ENCODE results near the gene HSFX4.
"Not testable (repeated sequence)": the region's sequence is repeated elsewhere in the genome, so short reads cannot be mapped to it uniquely, and the experiment has no call there.

Gene HSFX4, protein sequence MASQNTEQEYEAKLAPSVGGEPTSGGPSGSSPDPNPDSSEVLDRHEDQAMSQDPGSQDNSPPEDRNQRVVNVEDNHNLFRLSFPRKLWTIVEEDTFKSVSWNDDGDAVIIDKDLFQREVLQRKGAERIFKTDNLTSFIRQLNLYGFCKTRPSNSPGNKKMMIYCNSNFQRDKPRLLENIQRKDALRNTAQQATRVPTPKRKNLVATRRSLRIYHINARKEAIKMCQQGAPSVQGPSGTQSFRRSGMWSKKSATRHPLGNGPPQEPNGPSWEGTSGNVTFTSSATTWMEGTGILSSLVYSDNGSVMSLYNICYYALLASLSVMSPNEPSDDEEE

DNA sequence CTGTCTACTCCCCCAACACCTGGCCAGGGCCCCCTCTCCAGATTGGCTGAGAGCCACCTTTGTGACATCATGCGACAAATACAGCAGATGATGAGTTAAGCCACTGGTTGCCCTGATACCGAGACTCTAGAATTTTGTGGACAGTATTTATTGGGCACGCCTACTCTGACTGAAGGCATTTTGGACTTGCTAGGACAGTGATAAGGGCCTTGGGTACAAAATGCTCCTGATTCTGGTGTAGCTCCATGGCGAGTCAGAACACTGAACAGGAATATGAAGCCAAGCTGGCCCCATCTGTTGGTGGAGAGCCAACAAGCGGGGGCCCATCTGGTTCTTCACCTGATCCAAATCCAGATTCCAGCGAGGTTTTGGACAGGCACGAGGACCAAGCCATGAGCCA lies at the start of gene HSFX4:
Gene HSFX4 (plus strand): TSS at position 174 of the 400 bp plus-strand sequence. CDS start 72 bp downstream, at position 246.
- not testable (repeated sequence) for DNase-seq (ENCODE audit: low read depth in 2 of 3, low spot score in 1 of 3)

DNA sequence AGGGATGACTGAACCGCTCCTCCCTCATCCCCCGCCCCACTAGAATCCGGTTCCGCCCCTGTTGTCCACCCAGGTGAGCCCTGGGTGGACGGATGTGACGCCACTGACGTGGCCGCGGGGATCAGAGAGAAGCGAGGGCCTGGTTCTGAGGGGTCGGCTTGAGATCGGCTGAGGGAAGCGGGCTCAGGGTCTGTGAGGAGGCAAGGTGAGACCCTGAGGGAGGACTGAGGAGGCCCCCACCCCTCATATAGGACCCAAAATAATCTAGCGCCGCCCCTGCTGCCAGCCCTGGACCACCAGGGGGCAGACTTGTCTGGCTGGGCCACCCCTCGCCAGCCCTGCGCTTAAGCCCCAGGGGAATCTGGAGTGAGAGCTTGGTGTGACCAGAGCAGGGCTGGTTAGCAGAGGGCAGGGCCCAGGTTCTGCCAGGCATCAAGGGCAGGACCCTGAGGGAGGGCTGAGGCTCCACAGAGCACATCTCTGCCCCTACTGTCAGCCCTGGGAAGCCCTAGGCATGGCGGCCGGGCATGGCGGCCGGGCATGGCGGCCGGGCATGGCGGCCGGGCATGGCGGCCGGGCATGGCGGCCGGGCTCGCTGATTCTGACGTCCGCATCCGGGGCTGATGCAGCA lies 48.2 kb upstream of the HSFX4 start, which contains the start of gene MAGEA8:
Gene MAGEA8 (plus strand): TSS at position 103 of the 631 bp plus-strand sequence. CDS start 3,090 bp downstream, outside the sequence.
- peak in 1 of 3 donors; percentile 27 for DNase-seq (ENCODE audit: low read depth in 2 of 3, low spot score in 1 of 3)

DNA sequence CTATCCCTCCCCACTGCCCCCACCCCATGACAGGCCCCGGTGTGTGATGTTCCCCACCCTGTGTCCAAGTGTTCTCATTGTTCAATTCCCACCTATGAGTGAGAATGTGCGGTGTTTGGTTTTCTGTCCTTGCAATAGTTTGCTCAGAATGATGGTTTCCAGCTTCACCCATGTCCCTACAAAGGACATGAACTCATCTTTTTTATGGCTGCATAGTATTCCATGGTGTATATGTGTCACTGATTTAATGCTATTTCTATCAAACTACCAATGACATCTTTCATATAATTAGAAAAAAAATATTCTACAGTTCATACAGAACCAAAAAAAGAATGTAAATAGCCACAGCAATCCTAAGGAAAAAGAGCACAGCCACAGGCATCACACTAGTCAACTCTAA lies 38.5 kb upstream of the HSFX4 start:
- DNase-seq (ENCODE audit: low read depth in 2 of 3, low spot score in 1 of 3): not testable (repeated sequence)

DNA sequence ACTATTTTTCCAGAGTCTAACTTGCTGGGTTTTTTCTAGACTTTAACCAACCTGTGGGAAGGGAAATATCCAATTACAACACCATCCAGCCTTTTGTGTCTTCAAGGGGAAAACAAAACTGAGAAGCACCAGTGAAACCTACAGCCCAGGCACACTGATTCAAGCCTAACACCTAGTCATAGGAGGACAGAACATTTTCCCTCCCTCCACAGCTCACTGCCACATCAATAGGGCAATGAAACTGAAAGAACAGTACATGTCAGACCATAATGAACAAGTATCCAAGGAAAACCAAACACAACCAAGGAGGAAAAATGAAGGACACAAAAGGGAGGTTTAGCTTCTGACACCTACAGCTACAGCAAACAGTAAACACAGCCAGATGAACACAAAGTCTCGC lies 30.8 kb upstream of the HSFX4 start:
- no peak for DNase-seq (ENCODE audit: low read depth in 2 of 3, low spot score in 1 of 3)

DNA sequence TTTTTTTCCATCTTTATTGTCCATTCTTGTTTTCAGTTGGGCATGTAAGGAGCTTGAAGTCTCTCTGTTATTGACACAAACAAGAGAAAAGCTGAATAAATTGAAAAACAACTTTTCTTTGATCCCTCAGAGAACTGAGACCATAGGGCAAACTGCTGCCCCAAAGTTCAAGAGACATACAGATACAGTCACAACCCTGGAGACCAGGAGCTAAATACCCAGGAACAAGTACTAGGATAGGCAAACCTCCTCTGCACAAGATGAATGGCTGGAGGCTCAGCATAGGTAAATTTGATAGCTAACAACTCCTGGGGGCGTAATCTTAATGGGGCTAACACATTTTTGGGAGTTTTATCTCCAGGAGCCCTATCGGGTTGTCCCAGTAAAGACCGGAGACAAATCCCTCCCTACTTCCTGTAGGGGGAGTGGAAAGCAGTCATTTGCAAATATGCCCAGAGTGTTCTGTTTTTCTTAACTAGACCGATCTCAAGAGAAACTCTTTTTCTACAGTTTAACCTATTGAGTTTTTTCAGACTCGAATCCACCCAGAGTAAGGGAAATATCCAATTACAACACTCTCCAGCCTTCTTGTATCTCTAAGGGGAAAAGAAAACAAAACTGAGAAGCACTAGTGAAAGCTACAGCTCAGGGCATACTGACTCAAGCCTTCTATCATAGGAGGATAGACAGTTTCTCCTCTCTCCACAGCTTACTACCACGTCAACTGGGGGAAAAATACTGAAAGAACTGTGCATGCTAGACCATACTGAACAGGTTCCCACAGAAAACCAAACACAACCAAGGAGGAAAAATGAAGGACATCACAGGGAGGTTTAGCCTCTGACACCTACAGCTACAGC lies 25.3 kb upstream of the HSFX4 start:
- DNase-seq (ENCODE audit: low read depth in 2 of 3, low spot score in 1 of 3): no peak

DNA sequence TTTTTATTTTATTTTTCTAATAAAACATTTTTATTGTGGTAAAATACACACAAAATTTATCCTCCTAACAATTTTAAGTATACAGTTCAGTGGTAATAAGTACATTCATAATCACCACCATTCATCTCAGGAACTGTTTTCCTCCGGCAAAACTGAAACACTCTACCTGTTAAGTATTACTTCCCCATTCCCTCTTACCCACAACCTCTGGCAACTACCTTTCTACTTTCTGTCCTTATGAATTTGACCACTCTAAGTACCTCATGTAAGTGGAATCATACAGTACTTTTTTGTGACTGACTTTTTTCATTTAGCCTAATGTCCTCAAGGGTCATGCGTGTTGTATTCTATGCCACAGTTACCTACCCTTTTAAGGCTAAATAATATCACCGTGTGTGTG lies 21.1 kb upstream of the HSFX4 start:
- DNase-seq (ENCODE audit: low read depth in 2 of 3, low spot score in 1 of 3): no peak

DNA sequence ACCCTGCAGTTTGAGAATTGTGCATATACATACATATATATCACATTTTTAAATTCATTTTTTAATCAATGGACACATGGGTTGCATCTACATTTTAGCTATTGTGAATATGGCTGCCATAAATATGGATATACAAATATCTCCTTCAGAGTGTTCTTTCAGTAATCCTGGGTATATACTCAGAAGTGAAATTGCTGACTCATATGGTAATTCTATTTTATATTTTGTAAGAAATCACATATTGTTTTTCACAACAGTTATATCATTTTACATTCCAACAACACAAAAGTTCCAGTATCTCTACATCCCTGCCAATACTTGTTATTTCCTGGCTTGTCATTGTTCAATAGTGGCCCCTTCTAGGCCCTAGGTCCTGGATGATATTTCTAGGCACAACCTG lies 20.6 kb upstream of the HSFX4 start:
- DNase-seq (ENCODE audit: low read depth in 2 of 3, low spot score in 1 of 3): no peak

DNA sequence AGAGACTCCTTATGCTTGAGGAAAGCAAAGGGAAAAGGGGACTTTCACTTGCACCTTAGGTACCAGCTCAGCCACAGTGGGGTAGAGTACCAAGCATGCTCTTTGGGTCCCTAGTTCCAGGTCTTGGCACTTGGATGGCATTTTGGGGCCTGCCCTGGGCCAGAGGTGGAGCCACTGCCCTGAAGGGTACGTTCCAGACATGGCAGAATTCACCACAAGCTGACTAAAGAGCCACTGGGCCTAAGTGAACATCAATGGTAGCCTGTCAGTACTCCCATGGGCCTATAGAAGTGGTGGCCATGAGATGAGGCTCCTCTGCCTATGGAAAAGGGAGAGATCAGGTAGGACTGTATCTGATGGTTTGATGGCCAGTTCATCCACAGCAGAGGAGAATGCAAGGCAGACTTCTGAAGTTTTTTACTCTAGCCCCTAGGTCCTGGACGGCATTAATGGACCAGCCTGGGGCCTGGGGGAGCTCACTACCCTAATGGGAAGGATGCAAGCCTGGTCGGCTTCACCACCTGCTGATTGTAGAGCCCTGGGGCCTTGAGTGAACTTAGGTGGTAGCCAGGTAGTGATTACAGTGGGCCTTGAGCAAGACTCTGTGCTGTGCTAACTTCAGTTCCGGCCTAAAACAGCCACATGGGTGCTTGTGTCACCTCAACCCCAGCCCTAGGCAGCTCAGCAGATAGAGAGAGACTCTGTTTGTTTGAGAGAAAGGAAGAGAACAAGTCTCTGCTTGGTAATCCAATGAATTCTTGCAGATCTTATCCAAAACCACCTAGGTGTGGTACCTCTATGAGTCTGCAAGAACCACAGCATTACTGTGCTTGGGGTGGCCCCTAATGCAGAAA lies 19.8 kb upstream of the HSFX4 start:
- DNase-seq (ENCODE audit: low read depth in 2 of 3, low spot score in 1 of 3): no peak

DNA sequence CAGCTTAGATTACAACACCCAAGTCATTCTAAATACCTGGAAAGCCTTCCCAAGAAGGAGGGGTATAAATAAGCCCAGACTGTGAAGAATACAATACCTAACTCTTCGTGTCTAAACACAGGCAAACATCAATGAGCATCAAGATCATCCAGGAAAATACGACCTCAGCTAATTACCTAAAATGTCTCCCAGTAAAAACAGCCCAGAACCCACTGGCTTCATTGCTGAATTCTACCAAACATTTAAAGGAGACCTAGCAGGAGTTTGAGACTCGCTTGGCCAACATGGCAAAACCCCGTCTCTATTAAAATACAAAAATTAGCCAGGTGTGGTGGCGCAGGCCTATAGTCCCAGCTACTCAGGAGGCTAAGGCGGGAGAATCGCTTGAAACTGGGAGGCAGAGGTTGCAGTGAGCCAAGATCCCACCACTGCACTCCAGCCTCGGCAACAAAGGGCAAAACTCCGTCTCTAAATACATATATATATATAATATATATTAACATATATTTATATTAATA lies 19.1 kb upstream of the HSFX4 start:
- no peak for DNase-seq (ENCODE audit: low read depth in 2 of 3, low spot score in 1 of 3)

DNA sequence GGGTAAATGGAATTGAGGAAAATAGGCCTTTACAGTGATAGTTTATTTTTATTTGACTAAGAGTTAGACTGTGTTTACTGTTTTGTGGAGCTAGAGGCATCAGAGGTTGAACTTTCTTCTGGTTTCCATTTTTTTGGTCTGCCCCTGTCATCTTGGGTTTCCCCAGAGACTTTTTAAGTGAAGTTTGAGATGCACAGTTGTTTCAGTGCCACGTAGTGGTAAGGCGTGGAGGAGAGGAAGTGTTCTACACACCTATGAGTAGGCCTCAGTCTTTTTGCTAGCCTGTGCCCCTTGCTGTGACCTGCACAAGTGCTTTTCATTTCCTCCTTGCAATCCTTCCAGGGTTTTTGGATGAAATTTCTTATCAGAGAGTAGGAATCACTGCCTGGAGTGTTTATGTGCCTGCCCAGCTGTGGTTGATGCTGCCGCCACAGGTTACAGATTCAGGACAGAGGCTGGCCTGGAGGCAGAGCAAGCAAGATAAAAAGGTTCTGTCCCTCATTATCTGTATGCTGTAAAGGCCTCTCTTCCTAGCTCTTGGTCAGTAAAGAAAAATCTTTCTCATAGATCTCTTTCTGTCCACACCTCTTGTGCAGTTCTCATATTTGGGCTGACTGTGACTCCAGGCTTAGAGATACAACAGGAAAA lies 12.5 kb upstream of the HSFX4 start:
- DNase-seq (ENCODE audit: low read depth in 2 of 3, low spot score in 1 of 3): no peak

DNA sequence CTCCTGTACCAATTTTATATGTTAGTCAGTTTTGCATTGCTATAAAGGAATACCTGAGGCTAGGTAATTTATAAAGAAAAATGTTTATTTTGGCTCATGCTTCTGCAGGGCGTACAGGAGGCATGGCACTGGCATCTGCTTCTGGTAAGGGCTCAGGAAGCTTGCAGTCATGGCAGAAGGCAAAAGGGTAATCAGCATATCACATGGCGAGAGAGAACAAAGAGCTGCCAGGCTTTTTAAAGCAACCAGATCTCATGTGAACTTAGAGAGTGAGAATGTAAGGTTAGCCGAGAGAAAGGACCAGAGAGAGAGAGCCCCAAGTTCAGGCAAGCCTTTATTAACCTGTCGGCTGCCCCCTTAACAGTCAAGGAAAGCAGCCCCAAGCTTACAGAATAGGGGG lies 5.5 kb upstream of the HSFX4 start:
- not testable (repeated sequence) for DNase-seq (ENCODE audit: low read depth in 2 of 3, low spot score in 1 of 3)

DNA sequence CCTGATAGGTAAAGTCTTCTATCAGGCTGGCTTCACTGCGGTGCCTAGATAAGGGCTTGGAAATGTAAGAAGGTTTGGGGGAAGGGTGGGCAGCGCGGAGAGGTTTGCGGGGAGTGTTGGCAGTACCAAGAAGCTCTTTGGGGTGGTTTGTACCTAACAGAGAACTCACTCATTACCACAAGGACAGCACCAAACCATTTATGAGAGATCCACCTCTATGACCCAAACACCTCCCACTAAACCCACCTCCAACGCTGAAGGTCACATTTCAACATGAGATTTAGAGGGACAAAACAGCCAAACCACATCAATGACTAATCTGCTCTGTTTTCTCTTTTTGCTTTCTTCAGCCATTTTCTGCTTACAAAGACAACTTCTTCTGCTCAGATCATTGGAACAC lies 4.9 kb upstream of the HSFX4 start:
- DNase-seq (ENCODE audit: low read depth in 2 of 3, low spot score in 1 of 3): not testable (repeated sequence)

DNA sequence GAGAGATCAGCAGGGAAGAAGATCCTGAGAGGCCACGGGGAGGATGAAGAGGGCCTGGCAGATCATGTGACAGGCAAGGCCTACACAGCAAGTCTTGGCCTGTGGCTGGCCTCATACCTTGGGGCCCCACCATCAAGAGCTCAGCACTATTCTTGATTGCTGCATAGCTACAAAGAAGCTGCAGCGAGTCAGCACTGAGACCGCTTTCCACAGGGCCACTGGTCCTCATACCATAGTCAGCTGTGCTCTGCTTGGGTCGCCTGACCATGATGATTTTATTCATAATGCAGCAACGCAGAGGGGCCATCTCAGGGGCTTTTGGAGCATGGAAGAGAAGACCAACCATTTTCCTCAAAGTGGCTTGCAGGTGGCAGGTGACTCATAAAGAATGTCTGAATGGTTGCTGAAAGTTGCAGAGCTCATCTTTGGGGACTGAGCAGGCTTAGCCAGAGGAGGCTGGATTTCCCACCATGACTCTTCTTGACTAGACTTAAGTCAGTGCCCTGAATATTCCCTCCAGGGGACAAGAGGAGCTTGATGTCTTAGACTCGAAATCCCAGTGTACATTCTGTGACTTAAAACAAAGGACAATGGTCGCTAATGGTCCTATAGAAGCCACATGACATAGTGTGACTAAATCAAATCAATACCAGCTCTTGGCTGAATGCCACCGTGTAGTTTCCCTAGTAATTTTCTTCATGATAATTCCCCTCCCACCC lies 2.0 kb upstream of the HSFX4 start:
- DNase-seq (ENCODE audit: low read depth in 2 of 3, low spot score in 1 of 3): not testable (repeated sequence)

DNA sequence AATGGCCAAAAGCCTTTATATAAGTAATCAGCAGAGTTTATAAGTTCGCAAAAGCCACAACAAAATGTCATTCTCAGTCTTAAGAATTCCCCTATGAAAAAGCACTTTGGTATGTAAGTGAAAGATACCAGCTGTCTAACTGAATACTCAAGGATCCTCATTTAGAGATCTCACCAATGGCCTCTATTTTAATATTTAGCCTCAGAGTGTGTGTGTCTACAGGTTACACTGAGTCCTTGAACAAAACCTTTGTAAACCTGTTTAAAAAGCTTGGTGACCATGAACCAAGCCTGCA lies 1.5 kb upstream of the HSFX4 start:
- not testable (repeated sequence) for DNase-seq (ENCODE audit: low read depth in 2 of 3, low spot score in 1 of 3)

DNA sequence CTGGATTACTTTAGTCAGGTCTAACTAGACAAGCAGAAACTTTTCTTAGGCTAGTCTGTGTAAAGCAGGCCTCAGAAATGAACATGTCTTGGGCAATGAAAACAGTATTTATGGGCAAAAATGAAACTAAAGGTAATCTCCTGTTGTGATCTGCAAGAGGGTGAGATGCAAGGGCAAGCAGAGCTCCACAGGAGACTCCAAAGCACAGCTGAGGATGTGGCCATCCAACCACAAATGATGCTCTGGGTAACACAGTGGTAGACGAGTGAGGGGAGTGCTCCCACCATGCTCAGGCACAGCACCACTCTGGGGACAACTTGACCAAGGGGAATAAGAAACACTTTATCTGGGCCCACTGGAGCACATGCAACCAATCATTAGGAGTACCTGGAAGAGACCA lies 738 bp upstream of the HSFX4 start:
- DNase-seq (ENCODE audit: low read depth in 2 of 3, low spot score in 1 of 3): not testable (repeated sequence)

DNA sequence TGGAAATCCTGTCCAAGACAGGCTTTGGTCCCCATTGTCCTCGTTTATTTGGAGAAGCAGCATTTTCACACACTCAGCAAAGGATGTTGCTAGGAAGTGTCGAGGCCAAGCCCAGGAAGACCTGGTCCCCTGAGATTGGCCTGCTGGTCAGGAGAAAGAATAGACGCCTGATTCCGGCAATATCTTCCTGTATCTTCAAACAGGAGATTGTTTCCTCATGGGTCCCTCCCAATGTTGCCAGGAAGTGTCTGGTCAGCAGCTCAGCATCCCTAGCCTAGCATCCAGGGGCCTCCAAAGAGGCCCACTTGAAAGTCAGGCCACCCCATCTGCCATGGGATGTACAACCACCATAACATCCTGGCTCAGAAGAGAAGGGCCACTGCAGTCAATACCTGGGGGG lies 2.0 kb downstream of the HSFX4 start:
- DNase-seq (ENCODE audit: low read depth in 2 of 3, low spot score in 1 of 3): not testable (repeated sequence)

DNA sequence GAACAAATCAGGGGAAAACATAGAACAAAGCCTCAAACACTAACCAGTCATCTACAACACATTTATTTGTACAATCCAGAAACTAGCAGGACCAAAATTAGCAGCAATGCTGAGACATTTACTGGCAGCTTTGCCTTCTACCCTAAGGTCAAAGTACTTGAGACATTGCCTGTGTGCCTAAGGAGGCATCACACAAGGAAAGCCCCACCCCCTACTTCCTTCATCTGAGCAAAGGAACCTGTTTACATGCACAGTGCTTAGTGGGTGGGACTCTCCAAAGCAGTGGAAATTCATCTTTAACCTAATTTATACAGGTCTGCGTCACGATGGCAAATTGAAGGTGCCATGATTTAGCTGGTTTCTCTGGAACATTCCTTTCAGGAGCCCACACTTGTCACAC lies 2.8 kb downstream of the HSFX4 start:
- DNase-seq (ENCODE audit: low read depth in 2 of 3, low spot score in 1 of 3): not testable (repeated sequence)

DNA sequence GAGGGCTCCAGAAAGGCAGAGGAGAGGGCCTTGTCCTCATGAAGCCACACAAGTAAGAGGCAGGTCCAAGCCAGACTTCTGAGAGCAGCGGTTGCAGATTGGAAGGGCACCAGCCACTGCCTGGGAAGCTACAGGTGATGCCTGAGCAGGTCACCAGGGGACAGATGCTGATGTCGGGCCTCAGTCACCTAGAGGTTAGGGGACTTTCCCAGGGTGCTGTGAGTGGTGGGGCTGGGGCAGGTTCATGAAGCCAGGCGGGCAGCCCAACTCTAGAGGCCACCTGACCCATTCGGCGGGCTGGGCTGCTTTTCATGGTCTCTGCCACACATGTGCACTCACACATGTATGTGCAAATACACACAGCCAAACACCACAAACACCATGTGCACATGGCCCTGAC lies 3.6 kb downstream of the HSFX4 start:
- not testable (repeated sequence) for DNase-seq (ENCODE audit: low read depth in 2 of 3, low spot score in 1 of 3)

DNA sequence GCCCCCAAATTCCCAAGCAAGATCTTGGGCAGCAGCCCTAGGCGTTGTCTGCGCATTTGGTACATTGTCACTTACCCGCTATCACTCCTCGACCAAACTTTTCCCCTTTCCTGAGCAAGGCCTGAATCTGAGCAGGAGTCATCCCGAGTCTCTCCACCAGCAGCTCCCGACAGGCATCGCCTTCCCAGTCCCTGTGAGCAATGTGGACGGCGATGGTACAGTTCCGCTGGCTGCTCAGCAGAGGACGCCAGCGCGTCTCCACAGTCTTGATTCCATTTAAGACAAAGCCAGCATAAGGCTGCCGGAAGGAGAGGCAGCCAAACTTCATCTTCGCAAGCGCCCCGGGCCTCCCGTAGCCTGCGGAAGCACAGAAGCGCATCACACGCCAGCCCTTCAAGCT lies 4.2 kb downstream of the HSFX4 start:
- not testable (repeated sequence) for DNase-seq (ENCODE audit: low read depth in 2 of 3, low spot score in 1 of 3)

DNA sequence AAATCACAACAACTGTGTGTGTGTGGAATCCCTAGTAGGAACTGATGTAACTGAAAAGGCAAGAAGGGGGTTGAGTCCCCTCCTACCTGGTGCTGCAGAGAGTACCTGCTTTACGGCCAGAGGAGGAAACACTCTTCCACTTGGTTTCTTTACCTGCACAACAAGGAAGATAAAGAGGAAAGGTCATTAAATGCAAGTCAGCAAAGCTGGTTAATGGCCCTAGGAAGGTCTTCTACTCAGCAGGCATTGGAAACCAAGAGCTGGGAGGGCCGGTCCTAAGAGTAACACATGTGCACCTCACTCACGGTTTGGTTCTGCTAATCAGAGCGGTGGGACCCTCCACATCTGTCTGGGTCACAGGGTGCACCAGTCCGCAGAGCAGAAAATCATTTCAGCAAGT lies 8.0 kb downstream of the HSFX4 start:
- not testable (repeated sequence) for DNase-seq (ENCODE audit: low read depth in 2 of 3, low spot score in 1 of 3)
